Activated B cell treated with CpG ODN at 0.5 μM for 24 hours (primary cell): ENCODE results near the gene NFKBIL1. TPM values are rescaled to one million over a fixed set of nuclear protein-coding genes. Genes with fewer than 3 reads are reported as not detected.

Experiments
- ATAC-seq: fragments of 200-7000 bp; cut with Tn5 transposase; one replicate; pipeline ENCODE4 v1.10.0; 2021; ENCODE audit warnings: low read depth, mild to moderate bottlenecking, moderate library complexity
- CTCF ChIA-PET: fragments of 350-600 bp; sonication (Branson Sonifier 250); formaldehyde crosslinking; loops from one replicate; lab custom pipeline; 2021; ENCODE audit warnings: antibody characterized with exemption; lab: Charles Lee
- POLR2A ChIA-PET: fragments of 350-600 bp; sonication (Branson Sonifier 250); formaldehyde crosslinking; loops from one replicate; lab custom pipeline; 2021; ENCODE audit warnings: antibody characterized with exemption; lab: Charles Lee
- DNase-seq: peaks from one replicate; pipeline ENCODE4 v3.0.0; 2022
- H3K27ac Mint-ChIP-seq: one replicate; pipeline ENCODE4 v1.8.0; 2020; ENCODE audit warnings: mixed read lengths
- H3K27me3 Mint-ChIP-seq: one replicate; pipeline ENCODE4 v1.8.0; 2021; ENCODE audit warnings: mixed read lengths
- H3K36me3 Mint-ChIP-seq: one replicate; pipeline ENCODE4 v1.8.0; 2021; ENCODE audit warnings: low read depth, mixed read lengths
- H3K4me1 Mint-ChIP-seq: one replicate; pipeline ENCODE4 v1.8.0; 2021; ENCODE audit warnings: mixed read lengths
- H3K4me3 Mint-ChIP-seq: one replicate; pipeline ENCODE4 v1.8.0; 2020; ENCODE audit warnings: mild to moderate bottlenecking, mixed read lengths
- H3K9me3 Mint-ChIP-seq: one replicate; pipeline ENCODE4 v1.8.0; 2020; ENCODE audit warnings: mixed read lengths
- intact Hi-C: fragments of 100-400 bp; cut with micrococcal nuclease; formaldehyde crosslinking; loops from one replicate; pipeline ENCODE4 v1.15.1; 2024
- total RNA-seq: library from RNA; stranded (reverse); gene quantifications from 2 replicates; pipeline ENCODE4 v1.2.3, GENCODE V29; 2022
- TF ChIP-seq, protein P1 (sequence below): fragments of 200-600 bp; IDR thresholded peaks from one replicate; pipeline ENCODE4 v1.8.0; 2022; ENCODE audit warnings: antibody characterized with exemption, mild to moderate bottlenecking

The NFKBIL1 gene
- total RNA-seq, 1 donor from 2014 or later: 16.7 TPM

DNA sequence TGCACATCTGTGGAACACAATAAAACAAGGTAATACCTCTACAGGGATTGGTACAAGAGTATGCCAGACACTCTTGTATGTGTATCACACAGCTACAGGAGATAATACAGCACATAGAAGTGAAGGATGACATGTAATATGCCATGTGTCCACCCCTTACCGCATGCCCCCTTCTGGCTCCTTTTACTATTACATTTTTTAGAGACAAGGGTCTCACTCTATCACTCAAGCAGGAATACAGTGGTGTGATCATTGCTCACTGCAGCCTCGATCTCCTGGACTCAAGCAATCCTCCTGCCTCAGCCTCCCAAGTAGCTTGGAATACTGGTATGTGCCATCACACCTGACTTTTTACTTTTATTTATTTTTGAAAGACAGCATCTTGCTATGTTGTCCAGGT is 49.6 kb downstream of the NFKBIL1 start:
- DNase-seq (no peak), ATAC-seq (peak; percentile 73)
- ChIA-PET CTCF (interaction anchor here (1.0 to 12.8 kb wide), 7 partner anchors 17 to 236 kb away, joined by 4 to 773 read pairs (median 17); partner anchors contain the start of genes ATP6V1G2, DDX39B, LST1 and LTB), POLR2A (interaction anchor here (0.6 to 26.0 kb wide), 7 partner anchors 10 to 55 kb away, joined by 3 to 1155 read pairs (median 8); partner anchors contain the start of genes ATP6V1G2, BAG6, DDX39B and LST1)
- intact Hi-C loops: loop anchor here (1.0 kb wide), 1 partner anchor 16 kb away; no protein-coding TSS in a partner anchor
- H3K36me3 Mint-ChIP-seq: no peaks in the 10 kb centered on the region
- H3K27ac Mint-ChIP-seq: peak overlapping the region; percentile 75
- peak overlapping the region; percentile 25 for H3K4me3 Mint-ChIP-seq
- peaks cover 58% of the 10 kb centered on the region for H3K4me1 Mint-ChIP-seq
- no peaks in the 10 kb centered on the region for H3K9me3 Mint-ChIP-seq
- H3K27me3 Mint-ChIP-seq: no peaks in the 10 kb centered on the region
- TF ChIP-seq, protein P1, sequence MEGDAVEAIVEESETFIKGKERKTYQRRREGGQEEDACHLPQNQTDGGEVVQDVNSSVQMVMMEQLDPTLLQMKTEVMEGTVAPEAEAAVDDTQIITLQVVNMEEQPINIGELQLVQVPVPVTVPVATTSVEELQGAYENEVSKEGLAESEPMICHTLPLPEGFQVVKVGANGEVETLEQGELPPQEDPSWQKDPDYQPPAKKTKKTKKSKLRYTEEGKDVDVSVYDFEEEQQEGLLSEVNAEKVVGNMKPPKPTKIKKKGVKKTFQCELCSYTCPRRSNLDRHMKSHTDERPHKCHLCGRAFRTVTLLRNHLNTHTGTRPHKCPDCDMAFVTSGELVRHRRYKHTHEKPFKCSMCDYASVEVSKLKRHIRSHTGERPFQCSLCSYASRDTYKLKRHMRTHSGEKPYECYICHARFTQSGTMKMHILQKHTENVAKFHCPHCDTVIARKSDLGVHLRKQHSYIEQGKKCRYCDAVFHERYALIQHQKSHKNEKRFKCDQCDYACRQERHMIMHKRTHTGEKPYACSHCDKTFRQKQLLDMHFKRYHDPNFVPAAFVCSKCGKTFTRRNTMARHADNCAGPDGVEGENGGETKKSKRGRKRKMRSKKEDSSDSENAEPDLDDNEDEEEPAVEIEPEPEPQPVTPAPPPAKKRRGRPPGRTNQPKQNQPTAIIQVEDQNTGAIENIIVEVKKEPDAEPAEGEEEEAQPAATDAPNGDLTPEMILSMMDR: no peak

DNA sequence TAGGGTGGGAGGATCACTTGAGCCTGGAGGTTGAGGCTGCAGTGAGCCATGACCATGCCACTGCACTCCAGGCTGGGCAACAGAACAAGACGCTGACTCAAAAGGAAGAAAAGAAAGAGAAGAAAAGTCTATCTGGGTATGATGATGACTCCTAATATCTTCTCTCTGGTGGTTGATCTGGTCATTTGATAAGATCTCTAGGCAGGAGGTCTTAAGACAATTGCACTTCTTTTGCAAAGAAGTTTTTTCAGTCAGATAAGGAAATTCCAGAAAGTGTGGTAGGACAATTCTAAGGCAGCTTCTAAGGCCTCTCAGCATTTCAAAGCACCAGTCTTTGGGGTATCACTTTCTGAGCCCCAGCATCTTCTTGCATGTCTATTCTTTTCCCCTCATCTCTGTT is 59.9 kb downstream of the NFKBIL1 start:
- POLR2A ChIA-PET: interaction anchor here (0.7 to 1.1 kb wide), 2 partner anchors 14 to 26 kb away, joined by 3 to 4 read pairs; no protein-coding TSS in a partner anchor
- H3K36me3 Mint-ChIP-seq: no peaks in the 10 kb centered on the region

More for the DNA sequence above, 59.9 kb downstream of the NFKBIL1 start:
- no peak for ATAC-seq
- Mint-ChIP-seq H3K9me3 (no peaks in the 10 kb centered on the region), H3K4me3 (no peak overlapping the region), H3K27me3 (no peaks in the 10 kb centered on the region), H3K27ac (no peak overlapping the region), H3K4me1 (no peaks in the 10 kb centered on the region)
- no peak for DNase-seq
- intact Hi-C loops: no loop called here
- CTCF ChIA-PET: interaction anchor here (1.0 kb wide), 1 partner anchor 9 kb away, joined by 3 read pairs; no protein-coding TSS in a partner anchor
- TF ChIP-seq, protein P1: no peak

Other genes starting within 250 kb of the NFKBIL1 start
- 3,667 and 3,668 TPM in 2 replicates for gene HLA-B, start 190.4 kb upstream of the NFKBIL1 start, total RNA-seq
- gene MICA, start 144.0 kb upstream of the NFKBIL1 start, total RNA-seq: 8.9 and 9.0 TPM in 2 replicates
- 17.2 and 17.6 TPM in 2 replicates for gene MICB, start 49.5 kb upstream of the NFKBIL1 start, total RNA-seq
- gene MCCD1, start 18.6 kb upstream of the NFKBIL1 start, total RNA-seq: not detected in 2 replicates
- gene DDX39B, start 5.6 kb upstream of the NFKBIL1 start, total RNA-seq: 431 and 484 TPM in 2 replicates
- 1.9 and 3.2 TPM in 2 replicates for gene ATP6V1G2, start 1.0 kb upstream of the NFKBIL1 start, total RNA-seq
- gene LTA, start 24.7 kb downstream of the NFKBIL1 start, total RNA-seq: 60.4 and 66.0 TPM in 2 replicates
- gene TNF, start 28.0 kb downstream of the NFKBIL1 start, total RNA-seq: 135 and 139 TPM in 2 replicates
- gene LTB, start 34.8 kb downstream of the NFKBIL1 start, total RNA-seq: 155 and 177 TPM in 2 replicates
- gene LST1, start 38.7 kb downstream of the NFKBIL1 start, total RNA-seq: 7.8 and 8.4 TPM in 2 replicates
- gene NCR3, start 45.4 kb downstream of the NFKBIL1 start, total RNA-seq: 10.0 and 11.2 TPM in 2 replicates
- gene AIF1, start 67.6 kb downstream of the NFKBIL1 start, total RNA-seq: 1.4 and 2.0 TPM in 2 replicates
- gene PRRC2A, start 73.1 kb downstream of the NFKBIL1 start, total RNA-seq: 246 and 283 TPM in 2 replicates
- gene BAG6, start 105.1 kb downstream of the NFKBIL1 start, total RNA-seq: 309 and 327 TPM in 2 replicates
- 2.2 and 2.4 TPM in 2 replicates for gene APOM, start 108.3 kb downstream of the NFKBIL1 start, total RNA-seq
- gene C6orf47, start 113.2 kb downstream of the NFKBIL1 start, total RNA-seq: 29.0 and 29.3 TPM in 2 replicates
- 23.0 and 24.2 TPM in 2 replicates for gene GPANK1, start 117.4 kb downstream of the NFKBIL1 start, total RNA-seq
- 190 and 191 TPM in 2 replicates for gene CSNK2B, start 118.5 kb downstream of the NFKBIL1 start, total RNA-seq
- gene LY6G5B, start 122.4 kb downstream of the NFKBIL1 start, total RNA-seq: 23.2 and 33.1 TPM in 2 replicates
- 0.29 and 0.73 TPM in 2 replicates for gene LY6G5C, start 133.5 kb downstream of the NFKBIL1 start, total RNA-seq
- gene ABHD16A, start 155.7 kb downstream of the NFKBIL1 start, total RNA-seq: 49.3 and 59.1 TPM in 2 replicates
- gene LY6G6F, start 159.3 kb downstream of the NFKBIL1 start, total RNA-seq: not detected in 2 replicates
- gene LY6G6D, start 167.7 kb downstream of the NFKBIL1 start, total RNA-seq: not detected in 2 replicates
- gene LY6G6C, start 174.1 kb downstream of the NFKBIL1 start, total RNA-seq: not detected in 2 replicates
- 0.12 TPM in 1 of 2 replicates, not detected in the other for gene MPIG6B, start 175.8 kb downstream of the NFKBIL1 start, total RNA-seq
- 30.7 and 32.5 TPM in 2 replicates for gene DDAH2, start 181.7 kb downstream of the NFKBIL1 start, total RNA-seq
- gene CLIC1, start 188.9 kb downstream of the NFKBIL1 start, total RNA-seq: 374 and 397 TPM in 2 replicates
- gene MSH5, start 192.4 kb downstream of the NFKBIL1 start, total RNA-seq: 35.4 and 47.3 TPM in 2 replicates
- 7.7 and 9.0 TPM in 2 replicates for gene SAPCD1, start 215.0 kb downstream of the NFKBIL1 start, total RNA-seq
- 1.6 and 2.9 TPM in 2 replicates for gene VWA7, start 229.7 kb downstream of the NFKBIL1 start, total RNA-seq
- gene VARS1, start 248.1 kb downstream of the NFKBIL1 start, total RNA-seq: 136 and 140 TPM in 2 replicates